Stimulated activated naive CD8-positive, alpha-beta T cell treated with anti-CD3 and anti-CD28 coated beads, Interleukin-15, Interleukin-2, amounts not matched to agents 100 ng/mL and 50 ng/mL, for 24 hours (primary cell): ENCODE measurements around the gene PBX3.

Experiments
- H3K27ac Mint-ChIP-seq: one replicate; pipeline ENCODE4 v1.8.0; 2021; ENCODE audit warnings: mild to moderate bottlenecking, mixed read lengths
- H3K27me3 Mint-ChIP-seq: one replicate; pipeline ENCODE4 v1.8.0; 2021; ENCODE audit warnings: mixed read lengths
- H3K36me3 Mint-ChIP-seq: one replicate; pipeline ENCODE4 v1.8.0; 2021; ENCODE audit warnings: low read depth, mixed read lengths
- H3K4me1 Mint-ChIP-seq: one replicate; pipeline ENCODE4 v1.8.0; 2021; ENCODE audit warnings: low read depth, mixed read lengths
- H3K4me3 Mint-ChIP-seq: one replicate; pipeline ENCODE4 v1.8.0; 2021; ENCODE audit warnings: mild to moderate bottlenecking, mixed read lengths
- H3K9me3 Mint-ChIP-seq: one replicate; pipeline ENCODE4 v1.8.0; 2021; ENCODE audit warnings: mixed read lengths

The PBX3 gene

DNA sequence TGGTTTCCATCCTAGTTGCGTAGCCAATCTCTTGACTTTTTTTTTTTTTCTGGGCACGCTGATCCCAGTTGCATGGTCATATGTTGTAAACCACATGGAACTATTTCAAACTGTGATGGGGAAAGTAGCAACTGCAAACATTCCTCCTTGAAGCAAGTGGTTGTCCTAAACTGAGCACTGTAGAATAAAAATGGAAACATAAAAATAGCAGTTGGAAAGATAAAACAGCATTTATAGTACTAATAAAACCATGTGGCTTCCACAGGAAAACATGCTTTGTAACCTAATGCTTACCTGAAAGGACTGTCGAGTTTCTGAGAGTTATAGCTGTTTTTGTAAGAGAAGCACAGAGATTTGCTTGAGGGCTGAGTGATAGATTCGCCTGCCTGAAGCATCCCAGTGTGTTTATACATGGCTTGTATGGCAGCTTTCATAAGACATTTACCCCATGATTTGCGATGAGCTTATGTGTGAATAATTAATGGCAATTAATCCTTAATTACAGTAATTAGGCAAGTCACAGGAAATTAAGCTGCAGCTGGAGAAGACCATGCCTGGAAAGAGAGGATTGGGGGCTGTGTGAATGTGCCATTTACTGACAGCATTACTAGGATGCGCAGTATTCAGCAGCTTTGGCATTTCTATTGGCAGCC is 136.5 kb downstream of the PBX3 start:
- Mint-ChIP-seq H3K9me3 (no peaks in the 10 kb centered on the region), H3K4me3 (no peak overlapping the region), H3K27ac (no peak overlapping the region), H3K4me1 (peaks cover under 1% of the 10 kb centered on the region), H3K27me3 (peaks cover 15% of the 10 kb centered on the region), H3K36me3 (no peaks in the 10 kb centered on the region)

DNA sequence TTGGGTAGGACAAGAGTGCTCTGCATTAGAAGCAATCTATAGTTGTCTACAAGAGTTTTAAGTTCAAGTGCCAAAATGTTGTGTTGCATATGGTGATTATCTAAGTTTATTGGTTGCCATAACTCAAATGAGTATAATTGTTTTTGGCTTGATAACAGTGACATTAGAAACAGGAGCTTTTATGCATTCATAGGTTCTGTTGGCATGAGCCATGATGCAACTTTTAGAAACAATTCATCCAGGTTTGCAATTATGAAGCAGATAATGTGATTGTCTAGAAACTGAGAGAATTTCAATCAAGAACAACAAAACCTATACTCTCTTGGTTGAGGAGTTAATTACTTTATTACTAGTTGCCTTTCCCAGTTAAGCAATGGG is 137.0 kb downstream of the PBX3 start:
- Mint-ChIP-seq H3K27me3 (peaks cover 19% of the 10 kb centered on the region), H3K27ac (no peak overlapping the region), H3K36me3 (no peaks in the 10 kb centered on the region)

DNA sequence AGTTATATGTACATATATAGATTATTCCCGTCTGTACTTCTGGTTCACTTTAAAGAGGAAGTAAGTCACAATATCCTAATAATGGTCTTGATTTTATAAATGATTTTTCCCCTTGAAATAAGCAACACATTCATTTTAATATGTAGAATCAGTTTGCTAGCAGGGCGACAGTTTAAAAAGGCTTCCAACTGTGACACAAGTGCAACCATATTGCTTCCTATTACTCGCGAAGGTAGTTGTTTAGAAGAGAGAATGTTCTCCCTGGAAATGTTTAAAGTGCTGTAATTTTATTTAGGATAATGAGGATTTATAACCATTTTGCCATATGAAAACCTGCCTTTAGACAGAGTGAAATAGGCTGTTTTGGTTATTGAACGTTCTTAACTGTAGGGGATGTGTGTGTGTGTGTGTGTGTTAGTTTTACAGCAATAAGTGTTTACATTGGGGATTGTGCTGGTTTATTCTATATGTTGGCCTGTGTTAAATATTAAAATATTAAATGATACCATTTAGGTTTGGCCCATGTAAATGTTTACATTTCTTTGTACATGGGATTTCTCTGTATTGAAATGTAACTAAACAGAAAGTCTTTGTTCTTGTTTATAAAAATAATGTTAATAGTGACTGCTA is 138.3 kb downstream of the PBX3 start:
- H3K4me1 Mint-ChIP-seq = peaks cover 9% of the 10 kb centered on the region
- H3K4me3 Mint-ChIP-seq = no peak overlapping the region
- no peak overlapping the region for H3K27ac Mint-ChIP-seq
- H3K9me3 Mint-ChIP-seq = no peaks in the 10 kb centered on the region
- no peaks in the 10 kb centered on the region for H3K36me3 Mint-ChIP-seq
- peaks cover 26% of the 10 kb centered on the region for H3K27me3 Mint-ChIP-seq

More for the DNA sequence above, 137.0 kb downstream of the PBX3 start:
- no peaks in the 10 kb centered on the region for H3K9me3 Mint-ChIP-seq
- peaks cover 6% of the 10 kb centered on the region for H3K4me1 Mint-ChIP-seq
- no peak overlapping the region for H3K4me3 Mint-ChIP-seq

- Mint-ChIP-seq H3K27me3 (peaks cover 30% of the 10 kb centered on the region), H3K4me1 (peaks cover 9% of the 10 kb centered on the region), H3K27ac (no peak overlapping the region), H3K9me3 (no peaks in the 10 kb centered on the region), H3K4me3 (no peak overlapping the region), H3K36me3 (no peaks in the 10 kb centered on the region)
Observed at GRCh38 chr9:125886365-125886764, 139.2 kb downstream of the PBX3 start.

DNA sequence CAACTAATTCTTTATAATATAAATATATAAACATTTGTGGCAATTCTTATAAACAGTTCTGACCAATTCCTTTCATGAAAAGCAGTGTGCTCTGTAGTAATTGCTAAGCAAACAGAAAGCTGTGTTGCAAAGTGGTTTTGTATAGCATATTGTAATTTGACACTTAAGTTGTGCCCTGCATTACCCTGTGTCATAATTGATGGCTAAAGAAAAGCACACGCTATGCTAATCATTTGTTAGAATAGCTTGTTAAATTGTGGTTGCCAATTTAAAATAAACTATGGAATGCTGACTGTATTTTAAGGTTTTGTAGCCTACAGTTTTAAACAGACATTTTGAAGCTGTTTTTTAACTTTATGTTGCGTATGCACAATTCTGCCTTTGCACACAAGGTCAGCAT is 140.0 kb downstream of the PBX3 start:
- Mint-ChIP-seq H3K27ac (no peak overlapping the region), H3K4me1 (peaks cover 9% of the 10 kb centered on the region), H3K36me3 (no peaks in the 10 kb centered on the region), H3K4me3 (no peak overlapping the region), H3K27me3 (peaks cover 30% of the 10 kb centered on the region), H3K9me3 (no peaks in the 10 kb centered on the region)

- peaks cover 30% of the 10 kb centered on the region for H3K27me3 Mint-ChIP-seq
- H3K36me3 Mint-ChIP-seq = no peaks in the 10 kb centered on the region
- H3K27ac Mint-ChIP-seq = no peak overlapping the region
- H3K4me1 Mint-ChIP-seq = peaks cover 9% of the 10 kb centered on the region
- no peaks in the 10 kb centered on the region for H3K9me3 Mint-ChIP-seq
- no peak overlapping the region for H3K4me3 Mint-ChIP-seq
Observed at GRCh38 chr9:125888211-125888610, 141.0 kb downstream of the PBX3 start.

DNA sequence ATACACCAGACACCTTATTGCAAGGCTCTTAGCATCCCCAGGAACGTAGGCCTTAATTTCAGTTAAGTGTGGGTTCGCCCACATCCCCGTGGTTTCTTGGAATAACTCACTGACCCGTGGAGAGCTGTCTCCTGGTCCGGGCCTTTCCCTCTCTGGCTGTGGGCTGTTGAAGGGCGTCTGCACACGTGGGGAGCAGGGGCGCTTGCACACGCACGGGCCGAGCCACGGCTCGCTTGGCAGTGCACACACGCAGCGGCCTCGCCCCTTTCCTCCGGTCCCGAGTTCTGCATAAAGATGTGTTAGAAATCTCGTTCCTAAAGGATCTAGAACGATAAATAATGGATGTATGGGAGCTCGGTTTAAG is 141.9 kb downstream of the PBX3 start:
- H3K36me3 Mint-ChIP-seq = no peaks in the 10 kb centered on the region
- no peaks in the 10 kb centered on the region for H3K9me3 Mint-ChIP-seq
- peaks cover 9% of the 10 kb centered on the region for H3K4me1 Mint-ChIP-seq
- no peak overlapping the region for H3K27ac Mint-ChIP-seq
- H3K27me3 Mint-ChIP-seq = peaks cover 30% of the 10 kb centered on the region
- peak overlapping the region; percentile 77 for H3K4me3 Mint-ChIP-seq

DNA sequence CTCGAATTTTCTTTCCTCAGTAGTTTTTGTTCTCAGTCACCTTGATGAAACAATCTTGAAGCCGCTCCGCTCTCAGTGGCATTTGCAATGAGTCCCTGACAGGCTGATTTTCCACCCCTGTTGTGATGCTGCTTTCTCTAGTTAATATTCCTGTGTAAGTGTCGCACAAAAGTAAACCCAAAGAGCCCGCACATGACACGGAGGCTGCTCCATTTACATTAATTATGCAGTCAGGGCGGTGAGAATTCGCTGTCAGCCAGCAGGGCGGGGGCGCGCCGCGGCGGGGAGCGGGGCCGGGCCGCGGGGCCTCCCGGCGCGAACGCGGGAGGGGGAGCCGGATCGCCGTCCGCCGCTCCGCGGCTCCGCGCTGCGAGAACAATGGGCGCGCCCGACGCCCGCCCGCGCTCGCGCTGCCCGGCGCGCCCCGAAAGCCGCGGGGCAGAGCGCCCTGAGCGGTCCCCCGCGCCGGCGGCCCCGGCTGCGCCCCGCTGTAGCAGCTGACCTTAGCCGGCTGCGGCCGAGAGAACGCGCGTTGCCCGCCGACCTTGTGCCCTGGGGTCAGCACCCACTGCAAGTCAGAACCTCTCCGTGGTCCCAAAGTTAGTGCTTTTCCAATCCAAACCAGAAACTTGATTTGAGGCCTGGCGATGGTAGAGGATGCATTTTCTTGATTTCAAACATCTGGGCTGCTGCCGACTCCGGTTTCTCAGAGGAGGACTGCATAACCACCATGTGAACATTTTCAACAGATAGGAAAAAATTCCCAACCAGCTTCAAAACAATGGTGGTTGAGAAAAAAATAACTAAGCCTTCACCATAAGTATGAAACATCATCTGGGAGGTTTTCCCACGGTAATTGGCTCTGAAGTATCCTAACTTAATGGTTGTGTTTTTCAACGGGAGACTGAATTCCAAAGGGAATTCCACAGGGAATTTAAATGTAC is 142.6 kb downstream of the PBX3 start:
- peaks cover 30% of the 10 kb centered on the region for H3K27me3 Mint-ChIP-seq
- H3K4me3 Mint-ChIP-seq = peak overlapping the region; percentile 77
- H3K9me3 Mint-ChIP-seq = no peaks in the 10 kb centered on the region
- H3K4me1 Mint-ChIP-seq = peaks cover 9% of the 10 kb centered on the region
- H3K27ac Mint-ChIP-seq = no peak overlapping the region
- no peaks in the 10 kb centered on the region for H3K36me3 Mint-ChIP-seq

GRCh38 chr9:125890826-125891225 is 143.7 kb downstream of the PBX3 start:
- Mint-ChIP-seq H3K4me3 (no peak overlapping the region), H3K36me3 (no peaks in the 10 kb centered on the region), H3K27me3 (peaks cover 30% of the 10 kb centered on the region), H3K9me3 (no peaks in the 10 kb centered on the region), H3K27ac (no peak overlapping the region), H3K4me1 (peaks cover 9% of the 10 kb centered on the region)

- H3K4me3 Mint-ChIP-seq = no peak overlapping the region
- H3K36me3 Mint-ChIP-seq = no peaks in the 10 kb centered on the region
- H3K9me3 Mint-ChIP-seq = no peaks in the 10 kb centered on the region
- peaks cover 9% of the 10 kb centered on the region for H3K4me1 Mint-ChIP-seq
- peaks cover 22% of the 10 kb centered on the region for H3K27me3 Mint-ChIP-seq
- H3K27ac Mint-ChIP-seq = no peak overlapping the region
Observed at GRCh38 chr9:125893277-125893676, 146.1 kb downstream of the PBX3 start.

DNA sequence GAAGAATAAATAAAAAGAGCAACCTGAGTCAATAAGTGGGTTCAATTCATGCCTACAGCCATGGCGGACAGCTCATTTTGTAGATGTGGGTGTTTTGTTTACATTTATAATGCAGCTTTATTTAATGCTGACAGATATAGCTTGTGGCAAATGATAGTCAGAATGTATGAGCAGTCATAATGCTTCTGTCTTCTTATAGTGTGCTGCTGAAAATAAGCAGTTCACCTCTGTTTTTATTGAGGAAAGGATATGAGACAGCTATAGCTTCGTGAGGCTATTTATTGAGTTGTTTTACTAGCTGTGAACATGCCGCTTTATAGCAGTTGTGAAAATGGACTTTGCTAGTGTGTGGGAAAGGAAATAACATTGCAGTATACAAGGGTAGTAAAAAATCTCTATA is 147.4 kb downstream of the PBX3 start:
- Mint-ChIP-seq H3K36me3 (no peaks in the 10 kb centered on the region), H3K4me1 (no peaks in the 10 kb centered on the region), H3K27ac (no peak overlapping the region), H3K4me3 (no peak overlapping the region), H3K27me3 (peaks cover 11% of the 10 kb centered on the region), H3K9me3 (no peaks in the 10 kb centered on the region)

DNA sequence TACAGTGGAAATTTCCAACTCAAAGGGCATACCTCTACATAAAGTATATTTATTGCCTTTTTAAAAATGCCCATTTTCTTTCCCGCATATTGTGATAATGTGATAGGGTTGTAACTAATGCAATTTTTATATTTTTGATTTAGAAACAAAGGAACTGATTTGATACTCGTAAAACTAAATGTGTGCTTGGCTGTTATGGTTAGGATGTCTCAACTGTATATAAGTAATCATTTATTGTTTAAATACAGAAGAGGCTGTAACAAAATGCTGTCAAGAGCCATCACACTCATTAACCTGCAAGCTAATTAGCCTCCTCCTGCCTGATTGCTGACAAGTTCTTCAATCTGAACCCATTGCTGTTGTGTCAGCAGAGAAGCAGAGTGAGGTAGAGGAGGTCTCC is 149.2 kb downstream of the PBX3 start:
- H3K9me3 Mint-ChIP-seq = no peaks in the 10 kb centered on the region
- no peaks in the 10 kb centered on the region for H3K36me3 Mint-ChIP-seq
- no peak overlapping the region for H3K27ac Mint-ChIP-seq
- H3K4me1 Mint-ChIP-seq = no peaks in the 10 kb centered on the region
- no peak overlapping the region for H3K4me3 Mint-ChIP-seq
- H3K27me3 Mint-ChIP-seq = peaks cover 3% of the 10 kb centered on the region

- Mint-ChIP-seq H3K4me1 (no peaks in the 10 kb centered on the region), H3K27me3 (peaks cover 3% of the 10 kb centered on the region), H3K36me3 (no peaks in the 10 kb centered on the region), H3K9me3 (no peaks in the 10 kb centered on the region), H3K27ac (no peak overlapping the region), H3K4me3 (no peak overlapping the region)
Observed at GRCh38 chr9:125896964-125897363, 149.8 kb downstream of the PBX3 start.

DNA sequence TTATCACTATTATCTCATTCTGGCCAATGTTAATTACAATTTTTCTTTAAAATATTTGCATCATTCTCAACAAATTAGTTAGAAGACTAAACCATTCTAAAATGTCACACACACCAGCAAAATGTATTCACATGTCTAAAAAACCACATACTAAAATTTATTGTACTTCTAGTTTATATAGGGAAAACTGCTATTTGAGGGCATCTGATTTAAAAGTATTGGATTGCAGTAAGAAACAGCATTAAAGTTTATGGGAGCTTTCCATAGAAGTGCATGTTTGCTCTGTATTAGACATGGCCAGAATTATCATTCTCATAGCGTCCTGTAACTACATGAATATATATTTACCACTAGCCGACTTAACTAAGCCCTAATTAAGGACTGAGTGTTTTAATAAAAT is 150.3 kb downstream of the PBX3 start:
- no peaks in the 10 kb centered on the region for H3K36me3 Mint-ChIP-seq
- H3K27me3 Mint-ChIP-seq = peaks cover 3% of the 10 kb centered on the region
- H3K4me3 Mint-ChIP-seq = no peak overlapping the region
- H3K4me1 Mint-ChIP-seq = no peaks in the 10 kb centered on the region
- no peaks in the 10 kb centered on the region for H3K9me3 Mint-ChIP-seq
- no peak overlapping the region for H3K27ac Mint-ChIP-seq

GRCh38 chr9:125902214-125902613 is 155.0 kb downstream of the PBX3 start:
- no peak overlapping the region for H3K27ac Mint-ChIP-seq
- no peaks in the 10 kb centered on the region for H3K9me3 Mint-ChIP-seq
- peaks cover 6% of the 10 kb centered on the region for H3K4me1 Mint-ChIP-seq
- H3K4me3 Mint-ChIP-seq = no peak overlapping the region
- H3K36me3 Mint-ChIP-seq = no peaks in the 10 kb centered on the region
- H3K27me3 Mint-ChIP-seq = peaks cover 3% of the 10 kb centered on the region
